ENCODE data around the gene KLF1. TPM values are rescaled to one million over a fixed set of nuclear protein-coding genes. Genes with fewer than 3 reads are reported as not detected.

KLF1 gene
- polyA plus RNA-seq, 1 donor from 2014 or later: not detected

DNA sequence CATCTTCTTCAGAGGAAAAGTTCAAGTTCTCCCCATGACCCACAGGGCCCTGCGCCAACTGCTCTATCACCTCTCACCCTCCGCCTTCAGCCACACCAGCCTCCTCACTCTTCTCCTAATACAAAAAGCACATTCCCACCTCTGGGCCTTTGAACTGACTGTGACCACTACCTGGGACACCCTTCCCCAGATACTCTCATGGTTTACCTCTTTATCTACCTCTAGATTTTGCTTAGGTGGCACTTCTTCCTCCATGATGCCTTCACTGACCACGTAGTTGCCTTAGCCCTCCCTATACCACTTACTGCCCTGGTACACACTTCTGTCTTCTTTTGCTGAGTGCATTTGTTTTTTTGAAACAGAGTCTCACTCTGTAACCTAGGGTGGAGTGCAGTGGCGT is 36.0 kb upstream of the KLF1 start:
- Histone ChIP-seq H3K9ac (ENCODE audit: low read length) (no peak overlapping the region), H2AFZ (ENCODE audit: low read depth, low read length) (no peak overlapping the region), H4K20me1 (ENCODE audit: insufficient read depth) (no peaks in the 10 kb centered on the region), H3K79me2 (replicated peaks; ENCODE audit: insufficient read depth, low read length) (no peaks in the 10 kb centered on the region), H3K4me2 (ENCODE audit: low read length) (no peak overlapping the region), H3K36me3 (ENCODE audit: insufficient read depth, low read length) (no peaks in the 10 kb centered on the region), H3K9me3 (ENCODE audit: low read length) (no peaks in the 10 kb centered on the region), H3K27me3 (ENCODE audit: insufficient read depth, low read depth, low read length) (no peaks in the 10 kb centered on the region), H3K27ac (ENCODE audit: low read length) (no peak overlapping the region), H3F3A (ENCODE audit: insufficient read depth, low read length, poor library complexity, severe bottlenecking) (no peaks in the 10 kb centered on the region), H3K4me3 (ENCODE audit: low read length) (no peak overlapping the region), H3K9me2 (ENCODE audit: insufficient read depth, low read length) (no peaks in the 10 kb centered on the region)
- no peak for TF ChIP-seq SMC3 (conservative IDR thresholded peaks at IDR 0.05; ENCODE audit: poor library complexity)
- TF ChIP-seq POLR2AphosphoS5 (IDR thresholded peaks at IDR 0.05): no peak
- TF ChIP-seq, protein P1, sequence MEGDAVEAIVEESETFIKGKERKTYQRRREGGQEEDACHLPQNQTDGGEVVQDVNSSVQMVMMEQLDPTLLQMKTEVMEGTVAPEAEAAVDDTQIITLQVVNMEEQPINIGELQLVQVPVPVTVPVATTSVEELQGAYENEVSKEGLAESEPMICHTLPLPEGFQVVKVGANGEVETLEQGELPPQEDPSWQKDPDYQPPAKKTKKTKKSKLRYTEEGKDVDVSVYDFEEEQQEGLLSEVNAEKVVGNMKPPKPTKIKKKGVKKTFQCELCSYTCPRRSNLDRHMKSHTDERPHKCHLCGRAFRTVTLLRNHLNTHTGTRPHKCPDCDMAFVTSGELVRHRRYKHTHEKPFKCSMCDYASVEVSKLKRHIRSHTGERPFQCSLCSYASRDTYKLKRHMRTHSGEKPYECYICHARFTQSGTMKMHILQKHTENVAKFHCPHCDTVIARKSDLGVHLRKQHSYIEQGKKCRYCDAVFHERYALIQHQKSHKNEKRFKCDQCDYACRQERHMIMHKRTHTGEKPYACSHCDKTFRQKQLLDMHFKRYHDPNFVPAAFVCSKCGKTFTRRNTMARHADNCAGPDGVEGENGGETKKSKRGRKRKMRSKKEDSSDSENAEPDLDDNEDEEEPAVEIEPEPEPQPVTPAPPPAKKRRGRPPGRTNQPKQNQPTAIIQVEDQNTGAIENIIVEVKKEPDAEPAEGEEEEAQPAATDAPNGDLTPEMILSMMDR (IDR thresholded peaks at IDR 0.05; ENCODE audit: poor library complexity, severe bottlenecking): no peak
- TF ChIP-seq RAD21 (conservative IDR thresholded peaks at IDR 0.05): no peak
- no peak for TF ChIP-seq MXI1 (conservative IDR thresholded peaks at IDR 0.05; ENCODE audit: poor library complexity, severe bottlenecking)
- TF ChIP-seq, protein P2, sequence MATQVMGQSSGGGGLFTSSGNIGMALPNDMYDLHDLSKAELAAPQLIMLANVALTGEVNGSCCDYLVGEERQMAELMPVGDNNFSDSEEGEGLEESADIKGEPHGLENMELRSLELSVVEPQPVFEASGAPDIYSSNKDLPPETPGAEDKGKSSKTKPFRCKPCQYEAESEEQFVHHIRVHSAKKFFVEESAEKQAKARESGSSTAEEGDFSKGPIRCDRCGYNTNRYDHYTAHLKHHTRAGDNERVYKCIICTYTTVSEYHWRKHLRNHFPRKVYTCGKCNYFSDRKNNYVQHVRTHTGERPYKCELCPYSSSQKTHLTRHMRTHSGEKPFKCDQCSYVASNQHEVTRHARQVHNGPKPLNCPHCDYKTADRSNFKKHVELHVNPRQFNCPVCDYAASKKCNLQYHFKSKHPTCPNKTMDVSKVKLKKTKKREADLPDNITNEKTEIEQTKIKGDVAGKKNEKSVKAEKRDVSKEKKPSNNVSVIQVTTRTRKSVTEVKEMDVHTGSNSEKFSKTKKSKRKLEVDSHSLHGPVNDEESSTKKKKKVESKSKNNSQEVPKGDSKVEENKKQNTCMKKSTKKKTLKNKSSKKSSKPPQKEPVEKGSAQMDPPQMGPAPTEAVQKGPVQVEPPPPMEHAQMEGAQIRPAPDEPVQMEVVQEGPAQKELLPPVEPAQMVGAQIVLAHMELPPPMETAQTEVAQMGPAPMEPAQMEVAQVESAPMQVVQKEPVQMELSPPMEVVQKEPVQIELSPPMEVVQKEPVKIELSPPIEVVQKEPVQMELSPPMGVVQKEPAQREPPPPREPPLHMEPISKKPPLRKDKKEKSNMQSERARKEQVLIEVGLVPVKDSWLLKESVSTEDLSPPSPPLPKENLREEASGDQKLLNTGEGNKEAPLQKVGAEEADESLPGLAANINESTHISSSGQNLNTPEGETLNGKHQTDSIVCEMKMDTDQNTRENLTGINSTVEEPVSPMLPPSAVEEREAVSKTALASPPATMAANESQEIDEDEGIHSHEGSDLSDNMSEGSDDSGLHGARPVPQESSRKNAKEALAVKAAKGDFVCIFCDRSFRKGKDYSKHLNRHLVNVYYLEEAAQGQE (IDR thresholded peaks at IDR 0.05; ENCODE audit: borderline replicate concordance): no peak
- TF ChIP-seq TAF1 (IDR thresholded peaks at IDR 0.05; ENCODE audit: low read depth): no peak
- no peak for TF ChIP-seq EZH2 (IDR thresholded peaks at IDR 0.05; ENCODE audit: borderline replicate concordance, insufficient read depth, low read length, poor library complexity, severe bottlenecking)
- TF ChIP-seq EP300 (conservative IDR thresholded peaks at IDR 0.05; ENCODE audit: poor library complexity, severe bottlenecking): no peak

DNA sequence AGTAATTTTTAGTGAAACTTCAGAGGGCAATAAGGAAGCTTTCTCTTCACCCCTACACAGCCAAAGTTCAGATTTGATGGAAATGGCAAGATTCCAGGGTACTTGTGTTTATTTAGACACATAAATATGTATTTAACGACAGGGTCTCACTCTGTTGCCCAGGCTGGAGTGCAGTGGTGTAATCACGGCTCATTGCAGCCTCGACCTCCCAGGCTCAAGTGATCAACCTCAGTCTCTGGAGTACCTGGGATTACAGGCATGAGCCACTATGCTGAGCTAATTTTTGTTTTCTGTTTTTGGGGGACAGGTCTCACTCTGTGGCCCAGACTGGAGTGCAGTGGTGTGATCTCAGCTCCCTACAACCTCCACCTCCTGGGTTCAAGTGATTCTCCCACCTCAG is 34.0 kb upstream of the KLF1 start:
- Histone ChIP-seq H3K27me3 (ENCODE audit: insufficient read depth, low read depth, low read length) (no peaks in the 10 kb centered on the region), H3K4me2 (ENCODE audit: low read length) (no peak overlapping the region), H3K79me2 (replicated peaks; ENCODE audit: insufficient read depth, low read length) (no peaks in the 10 kb centered on the region), H2AFZ (ENCODE audit: low read depth, low read length) (no peak overlapping the region), H3K36me3 (ENCODE audit: insufficient read depth, low read length) (no peaks in the 10 kb centered on the region), H3K9me3 (ENCODE audit: low read length) (no peaks in the 10 kb centered on the region), H3K27ac (ENCODE audit: low read length) (no peak overlapping the region), H3K9me2 (ENCODE audit: insufficient read depth, low read length) (no peaks in the 10 kb centered on the region), H3K4me3 (ENCODE audit: low read length) (no peak overlapping the region), H3K9ac (ENCODE audit: low read length) (no peak overlapping the region), H3F3A (ENCODE audit: insufficient read depth, low read length, poor library complexity, severe bottlenecking) (no peaks in the 10 kb centered on the region), H4K20me1 (ENCODE audit: insufficient read depth) (no peaks in the 10 kb centered on the region)
- TF ChIP-seq, protein P2 (IDR thresholded peaks at IDR 0.05; ENCODE audit: borderline replicate concordance): no peak
- TF ChIP-seq POLR2AphosphoS5 (IDR thresholded peaks at IDR 0.05) (no peak), RAD21 (conservative IDR thresholded peaks at IDR 0.05) (no peak), MXI1 (conservative IDR thresholded peaks at IDR 0.05; ENCODE audit: poor library complexity, severe bottlenecking) (no peak), EP300 (conservative IDR thresholded peaks at IDR 0.05; ENCODE audit: poor library complexity, severe bottlenecking) (no peak), SMC3 (conservative IDR thresholded peaks at IDR 0.05; ENCODE audit: poor library complexity) (no peak), EZH2 (IDR thresholded peaks at IDR 0.05; ENCODE audit: borderline replicate concordance, insufficient read depth, low read length, poor library complexity, severe bottlenecking) (no peak), TAF1 (IDR thresholded peaks at IDR 0.05; ENCODE audit: low read depth) (no peak)
- TF ChIP-seq, protein P1 (IDR thresholded peaks at IDR 0.05; ENCODE audit: poor library complexity, severe bottlenecking): no peak
